Neural progenitor cell (in vitro differentiated cells): ENCODE results near the gene KIAA1958. TPM values are rescaled to one million over a fixed set of nuclear protein-coding genes. Genes with fewer than 3 reads are reported as not detected.

Experiments
- DNase-seq: peaks from one replicate; pipeline ENCODE4 v3.0.0-alpha.2; 2016; ENCODE audit warnings: low spot score
- H2AFZ ChIP-seq: fragments of 200-600 bp; sonication (generic); replicated peaks from 2 replicates; pipeline ENCODE4 v1.6.1; 2016; ENCODE audit warnings: antibody characterized with exemption
- H3F3A ChIP-seq: fragments of 200-600 bp; sonication (generic); 2 replicates; pipeline ENCODE4 v1.6.1; 2016; ENCODE audit warnings: antibody characterized with exemption, low read depth
- H3K27ac ChIP-seq: fragments of 200-600 bp; sonication (generic); 2 replicates; pipeline ENCODE4 v1.5.1; 2016; ENCODE audit warnings: mild to moderate bottlenecking
- H3K27me3 ChIP-seq: fragments of 200-600 bp; sonication (generic); 2 replicates; pipeline ENCODE4 v1.6.1; 2016; ENCODE audit warnings: mild to moderate bottlenecking, moderate library complexity
- H3K36me3 ChIP-seq: fragments of 200-600 bp; sonication (generic); 2 replicates; pipeline ENCODE4 v1.5.1; 2016
- H3K4me1 ChIP-seq: fragments of 200-600 bp; sonication (generic); 2 replicates; pipeline ENCODE4 v1.6.1; 2016; ENCODE audit warnings: mixed run types
- H3K4me2 ChIP-seq: fragments of 200-600 bp; sonication (generic); 2 replicates; pipeline ENCODE4 v1.6.1; 2016
- H3K4me3 ChIP-seq: fragments of 200-600 bp; sonication (generic); 2 replicates; pipeline ENCODE4 v1.5.1; 2016
- H3K79me2 ChIP-seq: fragments of 200-600 bp; sonication (generic); 2 replicates; pipeline ENCODE4 v1.6.1; 2016; ENCODE audit warnings: low read depth
- H3K9ac ChIP-seq: fragments of 200-600 bp; sonication (generic); 2 replicates; pipeline ENCODE4 v1.6.1; 2016
- H3K9me3 ChIP-seq: fragments of 200-600 bp; sonication (generic); 2 replicates; pipeline ENCODE4 v1.5.1; 2016; ENCODE audit warnings: low read depth
- H4K20me1 ChIP-seq: fragments of 200-600 bp; sonication (generic); 2 replicates; pipeline ENCODE4 v1.6.1; 2016; ENCODE audit warnings: low read depth
- H3K27ac Mint-ChIP-seq: 3 replicates; pipeline ENCODE4 v1.8.0; 2021; ENCODE audit warnings: mixed read lengths
- H3K27me3 Mint-ChIP-seq: 2 replicates; pipeline ENCODE4 v1.8.0; 2022; ENCODE audit warnings: low read depth, mild to moderate bottlenecking, inconsistent platforms, moderate library complexity, mixed read lengths; ENCODE audit not compliant: insufficient read depth
- H3K36me3 Mint-ChIP-seq: 3 replicates; pipeline ENCODE4 v1.8.0; 2021; ENCODE audit warnings: mixed read lengths
- H3K4me1 Mint-ChIP-seq: 3 replicates; pipeline ENCODE4 v1.8.0; 2021; ENCODE audit warnings: mixed read lengths
- H3K4me3 Mint-ChIP-seq: 3 replicates; pipeline ENCODE4 v1.8.0; 2021; ENCODE audit warnings: mild to moderate bottlenecking, moderate library complexity, mixed read lengths
- H3K9me3 Mint-ChIP-seq: 3 replicates; pipeline ENCODE4 v1.8.0; 2020; ENCODE audit warnings: mixed read lengths
- EZH2 ChIP-seq: fragments of 200-600 bp; sonication (generic); IDR thresholded peaks from 2 replicates; pipeline ENCODE4 v1.6.1; 2017; ENCODE audit warnings: antibody characterized with exemption, mild to moderate bottlenecking, moderate library complexity
- EZH2phosphoT487 ChIP-seq: fragments of 200-600 bp; sonication (generic); IDR thresholded peaks from 2 replicates; pipeline ENCODE4 v1.6.1; 2017; ENCODE audit warnings: antibody characterized with exemption
- total RNA-seq: library from RNA; depleted of rRNA; stranded (reverse); fragments of >200 nt; gene quantifications from 2 replicates; pipeline ENCODE4 v1.2.3, GENCODE V29; 2015; ENCODE audit warnings: low replicate concordance
- TF ChIP-seq, protein P1 (sequence below): fragments of 200-600 bp; sonication (generic); IDR thresholded peaks from 2 replicates; pipeline ENCODE4 v1.5.1; 2017; ENCODE audit warnings: antibody characterized with exemption, mild to moderate bottlenecking

The KIAA1958 gene
- total RNA-seq, 1 donor from 2014 or later = 31.4 TPM

DNA sequence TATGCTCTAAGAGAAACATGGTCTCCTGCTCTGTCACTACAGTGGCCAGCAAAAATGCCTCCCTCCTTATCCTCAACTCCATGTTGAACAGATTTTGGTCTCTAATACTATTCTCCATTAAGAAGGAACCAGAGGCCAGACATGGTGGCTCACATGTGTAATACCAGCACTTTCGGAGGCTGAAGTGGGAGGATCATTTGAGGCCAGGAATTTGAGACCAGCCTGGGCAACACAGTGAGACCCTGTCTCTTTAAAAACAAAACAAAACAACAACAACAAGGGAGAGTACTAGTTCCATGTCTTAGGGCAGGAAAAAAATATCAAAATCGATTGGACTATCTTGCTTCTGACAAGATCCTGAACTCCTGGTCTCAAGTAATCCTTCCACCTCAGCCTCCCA, 216.7 kb downstream of the KIAA1958 start:
- Mint-ChIP-seq H3K4me1 (no peaks in the 10 kb centered on the region), H3K9me3 (no peaks in the 10 kb centered on the region), H3K27ac (no peak overlapping the region), H3K27me3 (no peaks in the 10 kb centered on the region), H3K36me3 (peaks cover 3% of the 10 kb centered on the region), H3K4me3 (no peak overlapping the region)
- Histone ChIP-seq H3K79me2 (peaks cover 54% of the 10 kb centered on the region), H3K9me3 (no peaks in the 10 kb centered on the region), H3K27ac (no peak overlapping the region), H3K4me2 (no peak overlapping the region), H3K36me3 (no peaks in the 10 kb centered on the region), H2AFZ (no peak overlapping the region), H4K20me1 (peaks cover 26% of the 10 kb centered on the region), H3F3A (peaks cover 4% of the 10 kb centered on the region), H3K4me1 (no peaks in the 10 kb centered on the region), H3K27me3 (no peaks in the 10 kb centered on the region), H3K9ac (no peak overlapping the region), H3K4me3 (no peak overlapping the region)
- no peak for DNase-seq
- TF ChIP-seq EZH2phosphoT487 = no peak
- TF ChIP-seq, protein P1, sequence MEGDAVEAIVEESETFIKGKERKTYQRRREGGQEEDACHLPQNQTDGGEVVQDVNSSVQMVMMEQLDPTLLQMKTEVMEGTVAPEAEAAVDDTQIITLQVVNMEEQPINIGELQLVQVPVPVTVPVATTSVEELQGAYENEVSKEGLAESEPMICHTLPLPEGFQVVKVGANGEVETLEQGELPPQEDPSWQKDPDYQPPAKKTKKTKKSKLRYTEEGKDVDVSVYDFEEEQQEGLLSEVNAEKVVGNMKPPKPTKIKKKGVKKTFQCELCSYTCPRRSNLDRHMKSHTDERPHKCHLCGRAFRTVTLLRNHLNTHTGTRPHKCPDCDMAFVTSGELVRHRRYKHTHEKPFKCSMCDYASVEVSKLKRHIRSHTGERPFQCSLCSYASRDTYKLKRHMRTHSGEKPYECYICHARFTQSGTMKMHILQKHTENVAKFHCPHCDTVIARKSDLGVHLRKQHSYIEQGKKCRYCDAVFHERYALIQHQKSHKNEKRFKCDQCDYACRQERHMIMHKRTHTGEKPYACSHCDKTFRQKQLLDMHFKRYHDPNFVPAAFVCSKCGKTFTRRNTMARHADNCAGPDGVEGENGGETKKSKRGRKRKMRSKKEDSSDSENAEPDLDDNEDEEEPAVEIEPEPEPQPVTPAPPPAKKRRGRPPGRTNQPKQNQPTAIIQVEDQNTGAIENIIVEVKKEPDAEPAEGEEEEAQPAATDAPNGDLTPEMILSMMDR = no peak
- TF ChIP-seq EZH2 = no peak

DNA sequence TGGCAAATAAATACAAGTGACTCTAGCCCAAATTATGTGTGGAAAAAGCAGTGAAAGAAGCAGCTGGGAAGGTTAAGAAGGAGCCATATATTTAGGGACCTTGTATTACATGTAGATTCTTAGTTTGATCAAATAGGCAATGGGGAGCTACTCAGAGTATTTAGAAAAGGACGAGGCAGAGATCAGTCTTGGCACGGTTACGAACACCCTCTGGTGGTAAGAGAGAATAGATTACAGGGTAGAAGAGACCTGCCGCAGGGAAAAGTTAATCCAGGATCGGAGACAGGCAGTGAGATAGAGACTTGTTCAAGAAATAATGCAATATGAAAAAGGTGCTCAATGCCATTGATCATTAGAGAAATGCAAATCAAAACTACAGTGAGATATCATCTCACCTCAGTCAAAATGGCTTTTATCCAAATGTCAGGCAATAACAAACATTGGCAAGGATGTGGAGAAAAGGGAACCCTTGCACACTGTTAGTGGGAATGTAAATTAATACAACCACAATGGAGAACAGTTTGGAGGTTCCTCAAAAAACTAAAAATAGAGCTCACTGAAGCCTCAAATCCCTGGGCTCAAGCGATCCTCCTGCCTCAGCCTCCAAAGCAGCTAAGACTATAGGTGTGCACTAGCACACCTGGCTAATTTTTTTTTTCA, 219.3 kb downstream of the KIAA1958 start:
- H3K36me3 Mint-ChIP-seq = peaks cover 2% of the 10 kb centered on the region

DNA sequence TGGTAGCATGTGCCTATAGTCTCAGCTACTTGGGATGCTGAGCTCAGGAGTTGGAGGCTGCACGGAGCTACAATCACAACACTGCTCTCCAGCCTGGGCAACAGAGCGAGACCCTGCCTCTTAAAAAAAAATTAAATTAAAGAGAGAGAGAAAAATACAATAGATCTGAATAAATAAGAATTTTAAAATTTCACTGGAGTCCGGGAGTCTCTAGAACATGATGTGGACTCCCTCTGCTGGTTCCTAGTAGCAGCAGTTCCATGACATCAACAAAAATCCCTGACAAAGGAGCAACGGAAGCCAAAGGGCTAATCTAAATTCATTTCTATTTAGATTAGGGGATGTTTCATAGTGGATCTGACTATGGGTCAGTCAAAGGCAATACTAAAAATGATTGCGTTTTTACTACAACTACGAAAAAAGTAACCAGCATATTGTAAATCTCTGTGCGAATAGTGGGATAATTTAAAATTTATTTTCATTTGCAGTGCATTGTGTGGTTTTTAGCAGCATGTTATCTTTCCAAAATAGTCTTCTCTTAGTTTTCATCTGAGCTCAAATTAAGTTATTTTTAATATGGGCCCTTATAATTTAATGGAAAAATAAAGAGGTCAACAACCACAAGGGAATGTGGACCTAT, 224.5 kb downstream of the KIAA1958 start:
- Histone ChIP-seq H2AFZ (no peak overlapping the region), H3K36me3 (no peaks in the 10 kb centered on the region), H3K9me3 (no peaks in the 10 kb centered on the region), H3K27ac (no peak overlapping the region), H3K4me1 (no peaks in the 10 kb centered on the region), H3K9ac (no peak overlapping the region), H3K4me2 (no peak overlapping the region), H3K79me2 (peaks cover 85% of the 10 kb centered on the region), H4K20me1 (peaks cover 28% of the 10 kb centered on the region), H3F3A (peaks cover 1% of the 10 kb centered on the region), H3K4me3 (no peak overlapping the region), H3K27me3 (no peaks in the 10 kb centered on the region)
- Mint-ChIP-seq H3K27ac (no peak overlapping the region), H3K4me3 (no peak overlapping the region), H3K27me3 (no peaks in the 10 kb centered on the region), H3K36me3 (peaks cover 17% of the 10 kb centered on the region), H3K9me3 (peaks cover 12% of the 10 kb centered on the region), H3K4me1 (no peaks in the 10 kb centered on the region)
- peak; percentile 52 for DNase-seq
- TF ChIP-seq EZH2phosphoT487 (no peak), EZH2 (no peak)
- TF ChIP-seq, protein P1 = peak; percentile 63

More for the DNA sequence above, 219.3 kb downstream of the KIAA1958 start:
- H3K4me1 Mint-ChIP-seq = no peaks in the 10 kb centered on the region
- Histone ChIP-seq H3K79me2 (peaks cover 71% of the 10 kb centered on the region), H3K9me3 (no peaks in the 10 kb centered on the region), H3K4me3 (no peak overlapping the region), H3K4me1 (no peaks in the 10 kb centered on the region), H3K9ac (no peak overlapping the region), H3K4me2 (no peak overlapping the region), H2AFZ (no peak overlapping the region), H3F3A (peaks cover 4% of the 10 kb centered on the region), H4K20me1 (peaks cover 43% of the 10 kb centered on the region), H3K36me3 (no peaks in the 10 kb centered on the region), H3K27me3 (no peaks in the 10 kb centered on the region), H3K27ac (no peak overlapping the region)
- H3K27ac Mint-ChIP-seq = no peak overlapping the region
- no peak overlapping the region for H3K4me3 Mint-ChIP-seq
- TF ChIP-seq, protein P1 = peak; percentile 65
- TF ChIP-seq EZH2 (no peak), EZH2phosphoT487 (no peak)
- H3K9me3 Mint-ChIP-seq = no peaks in the 10 kb centered on the region
- H3K27me3 Mint-ChIP-seq = no peaks in the 10 kb centered on the region
- DNase-seq = peak; percentile 70
